ENCODE data around the gene SYAP1.
"Not testable (repeated sequence)": the region's sequence is repeated elsewhere in the genome, so short reads cannot be mapped to it uniquely, and the experiment has no call there.

The SYAP1 gene

DNA sequence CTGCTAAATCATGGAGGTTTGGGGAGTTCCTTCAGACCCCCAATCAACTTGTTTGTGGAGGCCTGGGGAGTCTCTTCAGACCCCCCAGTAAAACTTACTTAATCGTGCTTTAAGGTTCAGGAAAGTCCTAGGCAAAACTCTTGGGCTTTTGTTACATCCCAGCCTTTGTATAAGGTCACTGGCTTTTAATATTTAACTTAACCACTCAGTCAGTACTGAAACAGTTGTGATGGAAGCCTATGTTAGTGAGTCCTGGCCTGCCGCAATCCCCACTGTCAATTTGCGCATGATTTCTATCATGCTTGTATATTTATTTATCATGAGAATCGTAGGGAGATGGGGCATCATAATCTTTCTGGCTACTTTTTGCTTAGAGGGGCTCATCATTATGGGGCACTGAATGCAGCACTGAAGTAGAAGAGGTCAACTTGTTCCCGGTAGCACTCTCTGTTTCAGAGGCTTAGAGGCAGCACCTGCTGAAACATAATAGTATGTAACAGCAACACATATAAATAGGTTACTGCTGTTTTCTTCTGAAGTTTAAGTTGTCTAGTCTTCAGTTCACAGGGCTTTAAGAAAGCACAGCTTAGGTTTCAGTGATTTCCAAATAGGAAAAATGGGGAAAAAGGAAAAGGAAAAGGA lies 7.1 kb downstream of the SYAP1 start:
- ATAC-seq: not testable (repeated sequence)

DNA sequence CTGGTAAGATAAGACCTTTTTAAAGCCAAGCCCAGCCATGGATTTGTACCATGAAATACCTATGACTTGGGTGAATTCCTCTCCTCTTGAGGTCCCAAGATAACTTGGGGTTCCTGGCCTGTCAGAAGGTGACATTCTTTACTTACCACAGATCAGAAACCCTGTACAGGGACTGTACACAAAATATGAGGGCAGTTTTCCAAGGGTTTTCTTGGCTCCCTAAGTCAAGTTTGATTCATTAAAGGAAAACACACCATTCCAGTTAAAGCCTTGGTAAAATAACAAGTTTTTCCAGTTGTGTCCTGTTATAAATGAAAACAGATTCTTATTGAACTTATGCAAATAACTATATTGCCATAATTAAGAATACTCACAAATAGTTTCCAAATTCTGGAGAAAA lies 8.2 kb downstream of the SYAP1 start:
- ATAC-seq: no peak

DNA sequence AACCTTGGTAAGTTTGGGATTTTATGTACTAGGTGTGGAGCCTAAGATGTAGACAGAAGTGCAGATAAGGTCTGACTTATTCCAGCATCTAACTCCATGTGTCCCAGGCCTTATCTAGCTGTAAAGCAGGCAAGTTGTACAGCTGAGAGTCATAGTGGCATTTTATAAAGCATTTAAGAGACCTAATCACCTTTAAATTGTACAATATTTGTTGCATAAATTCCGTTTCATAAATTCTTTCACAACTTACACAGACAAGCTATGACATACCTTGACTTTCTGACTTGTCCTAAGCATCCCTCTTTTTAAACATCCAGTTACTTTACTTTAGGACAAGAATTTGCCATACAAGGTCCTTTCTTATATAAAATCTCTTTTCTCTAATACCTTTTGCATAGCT lies 11.0 kb downstream of the SYAP1 start:
- ATAC-seq: no peak

DNA sequence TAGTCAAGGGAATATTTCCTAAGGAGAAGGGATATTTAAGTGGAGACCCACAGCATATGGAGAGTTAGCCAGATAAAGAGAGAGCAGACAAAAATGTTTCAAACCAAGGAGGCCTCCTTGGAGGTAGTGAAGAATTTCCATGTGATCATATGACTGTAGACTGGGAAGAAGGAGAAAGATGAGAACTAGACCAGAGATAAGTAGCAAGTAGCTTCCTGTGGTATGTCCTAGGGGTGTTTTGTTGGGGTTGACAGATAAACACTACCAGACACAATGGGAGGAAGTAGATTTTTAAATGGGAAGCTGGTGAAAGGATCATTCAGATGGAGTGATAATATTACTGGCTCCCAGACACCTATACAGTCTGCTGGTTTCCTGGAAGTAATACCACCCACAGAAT lies 13.6 kb downstream of the SYAP1 start:
- no peak for ATAC-seq

DNA sequence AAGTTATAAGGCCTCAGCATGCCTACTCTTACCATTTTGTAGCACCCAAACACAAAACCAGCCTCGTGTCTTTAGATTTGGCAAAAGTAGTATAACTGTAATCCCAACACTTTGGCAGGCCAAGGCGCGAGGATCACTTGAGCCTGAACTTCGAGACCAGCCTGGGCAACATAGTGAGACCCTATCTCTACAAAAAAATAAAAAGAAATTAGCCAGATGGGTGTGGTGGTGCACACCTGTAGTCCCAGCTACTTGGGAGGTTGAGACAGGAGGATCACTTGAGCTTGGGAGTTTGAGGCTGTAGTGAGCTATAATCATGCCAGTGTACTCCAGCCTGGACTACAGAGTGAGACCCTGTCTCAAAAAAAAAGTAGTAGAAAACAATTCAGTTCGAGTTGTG lies 17.6 kb downstream of the SYAP1 start:
- no peak for ATAC-seq

DNA sequence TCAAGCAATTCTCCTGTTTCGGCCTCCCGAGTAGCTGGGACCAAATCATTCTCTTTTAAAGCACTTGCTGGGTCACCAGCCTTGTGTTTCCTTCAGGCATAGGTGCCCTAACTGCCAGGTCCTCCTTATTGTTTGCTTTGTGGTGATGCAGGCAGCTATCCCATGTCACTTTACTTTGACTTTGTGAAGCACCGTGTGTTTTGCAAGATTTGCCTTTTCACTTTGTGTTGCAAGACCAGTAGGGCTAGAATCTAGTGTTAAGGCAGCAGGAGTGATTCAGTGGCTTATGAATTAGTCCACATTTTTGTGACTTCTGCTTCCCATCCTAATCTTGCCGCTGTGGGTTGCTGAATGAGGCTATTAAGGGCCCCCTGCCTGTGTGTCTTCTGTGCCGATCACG lies 20.2 kb downstream of the SYAP1 start:
- ATAC-seq: no peak

DNA sequence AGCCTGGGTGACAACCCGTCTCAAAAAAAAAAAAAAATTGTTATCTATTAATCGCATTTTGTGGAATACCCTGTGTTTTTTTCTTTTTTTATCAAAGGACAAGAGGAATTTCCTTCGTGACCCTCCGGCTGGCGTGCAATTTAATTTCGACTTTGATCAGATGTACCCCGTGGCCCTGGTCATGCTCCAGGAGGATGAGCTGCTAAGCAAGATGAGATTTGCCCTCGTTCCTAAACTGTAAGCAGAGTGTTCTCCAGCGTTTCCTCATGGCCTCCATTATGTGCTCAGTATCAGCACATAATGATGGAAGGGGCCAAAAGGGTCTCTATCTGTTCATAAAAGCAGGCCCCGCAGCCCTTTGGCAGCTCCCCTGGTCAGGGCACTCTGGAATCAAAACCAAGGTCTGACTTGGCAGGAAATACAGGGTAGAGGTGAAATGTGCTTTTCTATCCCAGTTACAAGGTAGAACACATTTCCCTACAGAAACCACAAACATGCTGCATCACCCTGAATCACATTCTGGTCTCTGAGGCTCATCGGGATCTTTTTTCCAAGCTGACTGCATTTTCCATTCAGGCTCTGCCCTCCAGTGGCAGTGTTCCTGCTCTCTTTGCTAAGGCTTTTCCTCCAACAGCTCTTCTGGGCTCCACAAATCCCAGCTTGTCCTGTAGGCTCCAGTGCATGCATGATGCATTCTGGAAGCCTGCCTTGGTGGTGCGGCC lies 24.4 kb downstream of the SYAP1 start:
- no peak for ATAC-seq

DNA sequence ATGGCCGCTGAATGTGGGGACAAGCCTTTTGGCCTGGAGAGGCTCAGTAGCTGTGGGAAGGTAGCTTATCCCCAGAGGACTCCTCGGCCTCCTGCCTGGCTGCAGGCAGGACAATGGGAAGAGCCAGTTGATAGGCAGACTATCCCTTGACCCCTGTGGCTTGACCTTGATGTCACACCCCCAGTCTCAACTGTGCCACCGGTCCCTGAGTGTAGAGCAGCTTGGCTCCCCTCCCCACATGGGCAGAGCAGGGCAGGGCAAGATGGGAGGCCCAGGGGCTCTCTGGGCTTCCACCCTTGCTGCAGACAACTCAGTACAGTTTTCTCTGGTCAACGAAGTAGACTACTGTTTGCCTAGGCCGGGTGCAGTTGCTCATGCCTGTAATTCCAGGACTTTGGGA lies 25.7 kb downstream of the SYAP1 start:
- no peak for ATAC-seq

DNA sequence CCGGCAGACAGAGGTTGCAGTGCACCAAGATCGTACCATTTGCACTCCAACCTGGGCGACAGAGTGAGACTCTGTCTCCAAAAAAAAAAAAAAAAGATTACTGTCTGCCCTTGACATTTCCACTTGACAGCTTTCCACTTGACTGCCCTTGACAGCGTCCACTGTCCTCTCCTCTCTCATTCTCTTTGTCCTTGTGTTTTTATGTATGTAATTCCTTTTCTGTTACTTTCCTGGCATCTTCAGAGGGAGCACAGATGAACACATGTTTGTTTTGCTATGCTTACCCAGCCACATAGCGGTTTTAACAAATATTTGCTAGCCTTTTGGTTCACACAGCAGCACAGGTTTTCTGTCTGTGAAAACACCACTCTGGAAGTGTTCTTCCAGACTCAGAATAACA lies 26.2 kb downstream of the SYAP1 start:
- ATAC-seq: no peak

DNA sequence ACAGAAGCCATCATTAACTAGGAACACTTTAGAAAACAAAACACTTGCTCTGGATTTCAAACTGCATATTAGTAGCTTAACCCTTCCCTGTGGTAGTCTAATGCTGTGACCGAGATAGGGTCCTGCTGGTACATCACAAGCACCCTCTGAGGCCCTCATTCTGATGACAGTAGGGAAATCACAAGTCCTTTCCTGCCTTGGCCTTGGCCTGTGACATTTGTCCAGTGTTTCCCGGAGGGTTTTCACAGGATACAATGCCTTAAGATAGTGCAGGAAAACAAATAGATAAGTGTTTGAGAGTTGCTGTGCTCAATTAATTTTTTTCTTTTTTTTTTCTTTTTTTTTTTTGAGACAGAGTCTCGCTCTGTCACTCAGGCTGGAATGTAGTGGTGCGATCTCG lies 29.0 kb downstream of the SYAP1 start:
- no peak for ATAC-seq

DNA sequence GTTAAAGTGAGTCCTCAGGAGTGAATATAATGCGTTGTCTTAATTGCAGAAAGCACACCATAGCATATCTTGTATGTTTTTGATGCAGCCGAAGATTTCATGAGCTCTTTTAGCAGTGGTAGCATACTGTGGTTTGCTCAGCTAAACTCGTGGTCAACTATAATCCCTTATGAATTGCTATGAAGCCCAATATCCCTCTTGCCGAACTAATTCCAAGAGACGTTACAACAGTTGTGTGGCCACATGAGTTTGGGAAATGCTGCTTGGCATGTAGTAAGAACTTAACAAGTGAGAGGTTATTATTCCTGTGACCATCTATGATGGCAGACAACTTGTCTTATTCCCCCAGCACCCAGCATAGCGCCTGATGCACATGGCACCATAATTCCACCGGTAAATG lies 30.7 kb downstream of the SYAP1 start:
- ATAC-seq: no peak

DNA sequence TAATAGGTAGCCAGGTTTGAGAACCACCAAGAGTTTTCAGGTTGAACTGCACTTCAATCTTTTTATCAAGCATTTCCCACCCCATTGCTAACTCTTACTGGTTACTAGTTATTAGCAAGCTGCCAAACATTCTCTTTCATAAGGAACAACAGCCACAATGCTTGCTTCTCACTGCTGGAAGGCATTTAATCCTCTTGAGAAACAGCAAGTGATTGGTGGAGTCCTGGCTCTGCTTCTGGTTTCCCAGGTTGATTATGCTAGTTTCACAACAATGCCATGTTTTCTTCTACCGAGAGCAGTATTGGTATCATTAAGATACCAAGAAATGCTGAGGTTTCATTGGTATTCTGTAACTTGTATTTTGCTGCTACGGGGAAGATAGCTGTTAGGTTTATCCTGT lies 34.6 kb downstream of the SYAP1 start:
- no peak for ATAC-seq

DNA sequence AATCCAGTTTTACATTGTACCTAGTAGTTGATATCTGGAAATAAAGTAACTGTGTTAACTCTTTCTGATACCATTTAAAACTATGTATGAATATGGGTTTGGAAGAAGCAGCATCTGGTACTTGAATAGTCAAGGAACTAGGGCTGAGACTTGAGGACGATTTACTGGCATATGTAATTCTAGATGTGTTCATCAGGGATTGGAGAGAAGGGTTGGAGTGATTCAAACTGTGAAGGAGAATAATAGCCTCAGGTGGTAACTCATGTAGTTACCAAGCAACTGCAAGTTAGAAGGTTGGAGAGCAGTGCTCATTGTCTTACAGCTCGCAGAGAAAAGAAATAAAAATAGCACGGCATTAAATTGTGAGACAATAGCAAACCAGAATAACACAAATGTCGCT lies 37.3 kb downstream of the SYAP1 start:
- ATAC-seq: no peak

DNA sequence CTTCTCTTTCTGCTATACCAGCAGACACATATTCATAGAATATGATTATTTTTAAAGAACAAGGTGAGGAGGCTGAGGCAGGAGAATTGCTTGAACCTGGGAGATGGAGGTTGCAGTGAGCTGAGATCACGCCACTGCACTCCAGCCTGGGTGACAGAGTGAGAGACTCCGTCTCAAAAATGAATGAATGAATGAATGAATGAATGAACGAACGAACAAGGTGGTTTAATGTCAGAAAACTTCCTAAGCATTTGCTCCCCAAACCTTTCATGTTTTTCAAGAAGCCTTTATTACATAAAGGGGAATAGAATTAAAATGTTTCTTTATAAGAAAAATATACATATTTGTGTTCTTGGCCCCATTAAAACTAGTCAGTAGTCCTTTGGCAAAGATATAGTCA lies 42.1 kb downstream of the SYAP1 start:
- ATAC-seq: not testable (repeated sequence)

DNA sequence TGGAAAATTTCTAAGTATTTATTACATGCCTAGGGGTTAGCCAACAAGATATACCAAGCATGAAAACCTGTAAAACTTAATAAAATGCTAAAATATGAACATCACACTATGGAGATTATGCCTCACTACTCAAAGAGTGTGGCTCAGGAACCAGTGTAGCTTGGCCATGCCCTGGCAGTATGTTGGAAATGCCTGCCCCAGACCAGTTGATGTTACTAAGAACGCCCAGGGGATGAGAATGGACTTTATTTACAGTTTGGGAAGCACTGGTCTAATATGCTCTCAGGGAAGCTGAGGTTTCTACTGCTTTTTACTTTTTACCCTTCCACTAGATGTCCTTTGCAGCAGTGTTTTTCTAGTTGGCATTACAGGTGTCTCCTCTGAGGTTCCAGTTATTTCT lies 43.2 kb downstream of the SYAP1 start:
- no peak for ATAC-seq

DNA sequence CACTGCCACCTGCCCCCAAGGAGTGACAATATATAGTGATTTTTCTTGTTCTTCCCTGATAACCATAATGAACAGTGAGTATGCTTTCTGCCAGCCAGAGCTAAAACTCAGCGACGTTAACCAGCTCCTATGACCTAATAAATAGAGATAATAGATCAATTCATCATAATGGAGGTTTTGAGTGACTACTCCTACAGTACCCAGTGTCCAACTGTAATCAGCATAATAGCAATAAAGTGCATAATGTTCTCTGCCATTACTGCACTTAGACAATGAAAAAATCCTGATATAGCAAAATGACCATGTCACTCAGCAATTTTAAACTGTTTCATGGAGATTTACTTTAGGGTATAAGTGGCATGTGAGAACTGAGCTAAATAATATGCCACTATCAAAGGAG lies 46.2 kb downstream of the SYAP1 start:
- ATAC-seq: no peak

DNA sequence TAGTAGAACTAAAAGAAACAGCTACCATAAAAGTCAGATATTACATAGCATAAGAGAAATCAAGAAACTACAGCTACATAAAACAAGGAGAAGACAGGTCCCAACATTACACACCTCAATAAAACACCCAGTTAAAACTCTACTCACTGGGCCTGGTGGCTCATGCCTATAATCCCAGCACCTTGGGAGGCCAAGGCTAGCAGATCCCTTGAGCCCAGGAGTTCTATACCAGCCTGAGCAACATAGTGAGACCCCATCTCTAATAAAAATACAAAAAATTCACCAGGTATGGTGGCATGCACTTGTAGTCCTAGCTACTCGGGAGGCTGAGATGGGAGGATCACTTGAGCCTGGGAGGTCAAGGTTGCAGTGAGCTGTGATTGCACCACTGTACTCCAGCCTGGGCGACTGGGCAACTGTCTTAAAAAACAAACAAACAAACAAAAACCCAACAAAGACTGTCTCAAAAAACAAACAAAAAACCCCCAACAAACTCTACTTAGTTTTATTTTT lies 51.6 kb downstream of the SYAP1 start:
- ATAC-seq: no peak

DNA sequence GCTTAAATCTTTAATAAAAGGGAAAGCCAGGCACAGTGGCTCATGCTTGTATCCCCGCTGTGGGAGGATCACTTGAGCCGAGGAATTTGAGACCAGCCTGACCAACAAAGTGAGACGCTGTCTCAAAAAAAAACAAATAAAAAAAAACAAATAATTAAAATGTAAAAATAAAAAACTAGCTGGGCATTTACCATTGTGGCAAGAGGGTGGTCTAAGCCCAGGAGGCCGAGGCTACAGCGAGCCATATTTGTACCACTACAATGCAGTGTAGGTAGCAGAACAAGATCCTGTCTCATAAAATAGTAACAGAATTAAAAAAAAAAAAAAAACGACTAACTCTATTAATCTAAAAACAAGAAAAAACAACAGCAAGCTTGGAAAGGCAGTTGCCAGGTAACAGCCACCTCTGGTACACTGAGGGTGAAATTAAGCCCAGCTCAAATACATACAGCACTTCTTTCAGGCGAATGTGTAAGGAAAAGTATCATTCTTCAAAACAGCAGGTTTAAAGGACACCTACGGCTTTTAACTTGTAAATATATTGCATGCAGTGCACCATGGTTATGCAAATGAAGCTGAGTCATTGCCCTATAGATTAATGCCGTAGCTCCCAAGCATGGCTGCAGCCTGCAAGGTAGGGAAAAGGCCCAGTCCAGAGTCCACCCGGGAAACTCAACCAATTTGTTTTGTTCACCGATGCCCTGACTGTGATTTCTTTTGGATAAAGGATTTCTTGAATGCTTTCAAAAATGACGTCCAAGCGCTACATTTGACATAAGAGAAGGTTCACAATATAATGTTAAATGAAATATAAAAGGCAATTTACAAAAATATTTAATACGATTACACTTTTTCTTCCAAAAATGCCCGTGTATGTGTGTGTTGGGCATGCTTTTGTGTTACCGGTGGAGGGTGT lies 52.3 kb downstream of the SYAP1 start:
- ATAC-seq: no peak

DNA sequence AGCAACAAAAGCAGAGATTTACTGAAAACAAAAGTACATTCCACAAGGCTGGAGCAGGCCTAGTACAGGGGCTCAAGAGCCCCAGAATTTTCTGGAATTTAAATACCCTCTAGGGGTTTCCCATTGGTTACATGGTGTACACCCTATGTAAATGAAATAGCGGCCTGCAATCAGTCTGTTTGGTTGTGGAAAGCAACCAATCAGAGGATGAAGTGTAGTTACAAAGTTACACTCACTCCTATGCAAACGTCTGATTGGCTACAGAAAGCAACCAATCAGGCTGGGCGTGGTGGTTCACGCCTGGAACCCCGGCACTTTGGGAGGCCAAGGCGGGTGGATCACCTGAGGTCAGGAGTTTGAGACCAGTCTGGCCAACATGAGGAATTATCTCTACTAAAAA lies 53.0 kb downstream of the SYAP1 start:
- no peak for ATAC-seq

DNA sequence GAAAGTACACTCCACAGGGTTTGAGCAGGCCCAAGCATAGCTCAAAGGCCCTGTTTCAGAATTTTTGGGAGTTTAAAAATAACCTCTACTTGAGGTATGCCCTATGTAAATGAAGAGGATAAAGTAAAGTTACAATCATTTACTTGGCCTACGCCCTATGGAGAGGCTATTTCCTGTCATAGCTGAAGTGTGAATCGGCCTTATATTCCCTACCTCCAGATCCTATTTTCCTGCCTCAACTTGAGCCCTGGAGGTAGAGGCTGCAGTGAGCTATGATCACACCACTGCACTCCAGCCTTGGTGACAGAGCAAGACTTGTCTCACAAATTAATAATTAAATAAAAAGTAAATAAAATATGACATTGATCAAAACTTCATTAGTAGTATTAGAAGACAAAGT lies 55.3 kb downstream of the SYAP1 start:
- no peak for ATAC-seq

DNA sequence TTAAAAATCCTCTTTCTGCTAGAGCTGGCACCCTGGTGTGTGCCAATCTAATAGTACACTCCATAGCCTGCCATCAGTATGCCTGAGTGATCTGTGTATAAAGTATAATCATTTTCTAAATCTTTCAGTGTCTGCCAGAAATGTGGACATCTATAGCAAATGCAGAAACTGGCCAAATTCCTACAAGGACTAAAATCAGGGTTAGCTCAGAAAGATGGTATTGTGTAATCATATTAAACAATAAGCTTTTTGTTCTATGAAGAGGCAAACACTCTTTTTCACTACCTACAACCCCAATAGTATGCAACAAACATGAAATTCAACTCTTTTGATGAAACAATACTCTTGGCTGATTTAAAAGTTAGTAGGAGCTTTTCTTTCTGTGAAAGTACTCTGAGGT lies 59.1 kb downstream of the SYAP1 start:
- no peak for ATAC-seq

DNA sequence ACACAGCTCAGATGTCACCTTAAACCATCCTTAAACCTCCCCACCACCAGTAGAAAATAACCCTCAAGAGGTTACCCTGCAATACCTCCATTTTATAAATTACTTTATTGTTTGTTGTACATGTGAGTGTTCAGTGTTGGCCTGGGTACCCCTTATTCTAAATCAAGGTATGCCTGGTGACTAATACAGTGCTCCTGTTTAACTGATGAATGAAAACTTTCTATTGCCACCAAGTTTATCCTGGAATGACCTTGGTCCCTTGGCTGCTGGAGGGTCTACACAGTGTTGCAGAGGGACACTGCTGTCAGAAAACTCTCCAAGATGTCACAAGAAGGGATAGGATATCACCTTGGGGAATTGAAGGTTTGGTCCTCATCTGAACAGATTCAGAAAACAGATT lies 59.6 kb downstream of the SYAP1 start:
- no peak for ATAC-seq

DNA sequence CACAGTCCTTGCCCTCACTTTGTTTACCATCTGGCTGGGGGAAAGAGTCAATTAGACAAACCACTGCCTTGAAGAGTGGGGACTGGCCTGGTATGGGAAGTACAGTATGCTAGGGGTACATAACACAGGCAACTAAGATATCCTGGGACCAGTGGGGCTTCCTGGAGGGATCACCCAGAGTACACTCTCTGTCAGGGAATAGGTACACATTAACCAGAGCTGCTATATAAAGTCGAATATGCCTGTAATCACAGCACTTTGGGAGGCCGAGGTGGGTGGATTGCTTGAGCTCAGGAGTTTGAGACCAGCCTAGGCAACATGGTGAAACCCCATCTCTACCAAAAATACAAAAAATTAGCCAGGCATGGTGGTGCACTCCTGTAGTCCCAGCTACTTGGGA lies 60.4 kb downstream of the SYAP1 start:
- not testable (repeated sequence) for ATAC-seq

DNA sequence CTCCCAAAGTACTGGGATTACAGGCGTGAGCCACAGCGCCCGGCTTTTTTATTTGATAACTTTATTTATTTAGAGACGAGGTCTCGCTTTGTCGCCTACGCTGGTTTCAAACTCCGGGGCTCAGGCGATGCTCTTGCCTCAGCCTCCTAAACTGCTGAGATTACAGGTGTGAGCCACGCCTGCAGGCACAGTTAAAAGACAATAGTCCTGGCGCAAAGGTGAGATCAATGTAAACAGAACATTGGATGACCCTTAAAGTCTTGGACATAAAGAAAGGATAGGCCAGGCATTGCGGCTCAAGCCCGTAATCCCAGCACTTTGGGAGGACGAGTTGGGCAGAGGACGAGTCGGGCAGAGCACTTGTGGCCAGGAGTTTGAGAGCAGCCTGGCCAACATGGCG lies 64.0 kb downstream of the SYAP1 start:
- no peak for ATAC-seq

Measured in activated CD4-positive, CD25-positive, alpha-beta regulatory T cell treated with anti-CD3 and anti-CD28 coated beads, Interleukin-2, amount 50 U/mL, for 24 hours (primary cell).